GM23248 (cell line): ENCODE results near the gene ADIPOR2.

Experiments
- EZH2 ChIP-seq: fragments of 200-600 bp; sonication (generic); IDR thresholded peaks from 2 replicates; pipeline ENCODE4 v1.6.1; 2018; ENCODE audit warnings: antibody characterized with exemption, mild to moderate bottlenecking; ENCODE audit not compliant: insufficient read depth, poor library complexity, severe bottlenecking
- EZH2phosphoT487 ChIP-seq: fragments of 200-600 bp; sonication (generic); IDR thresholded peaks from 2 replicates; pipeline ENCODE4 v1.6.1; 2018; ENCODE audit warnings: antibody characterized with exemption, moderate library complexity, mild to moderate bottlenecking, low read depth; ENCODE audit not compliant: insufficient read depth

GRCh38 chr12:1728824-1729223, 38.0 kb downstream of the ADIPOR2 start:
- TF ChIP-seq EZH2phosphoT487 (no peak), EZH2 (no peak)
